Pancreas (tissue), 10 donors: ENCODE data around the gene PRELID2. TPM values are rescaled to one million over a fixed set of nuclear protein-coding genes. Genes with fewer than 3 reads are reported as not detected.

Source experiments
- ATAC-seq, 4 donors: fragments of 200-7000 bp; cut with Tn5 transposase; one replicate each; pipeline versions ENCODE4 v1.8.0 to v1.9.1; 2020; ENCODE audit warnings: mild to moderate bottlenecking in 4 of 4, moderate library complexity in 4 of 4
- DNase-seq, 6 donors: peaks; one replicate each; pipeline ENCODE4 v3.0.0-alpha.2; 2020
- FAIRE-seq: peaks from 2 replicates; lab custom pipeline; 2012; peaks lifted over from hg19 to GRCh38; lab: Jason Lieb, UNC
- H3K27ac ChIP-seq, 4 donors: fragments of 200-600 bp; sonication (generic); 1 replicate in 3 of 4; 2 replicates in 1 of 4; pipeline versions ENCODE4 v1.5.0 to v1.8.0; 2020
- H3K27me3 ChIP-seq, 4 donors: fragments of 200-600 bp; one replicate each; pipeline ENCODE4 v1.8.0; 2021
- H3K36me3 ChIP-seq, 3 donors: fragments of 200-600 bp; sonication (generic) in 1 of 3; one replicate each; pipeline versions ENCODE4 v1.5.0 to v1.8.0; 2020 to 2021
- H3K4me1 ChIP-seq, 3 donors: fragments of 200-600 bp; one replicate each; pipeline ENCODE4 v1.8.0; 2021
- H3K4me3 ChIP-seq, 4 donors: fragments of 200-600 bp; sonication (generic) in 2 of 4; one replicate each; pipeline versions ENCODE4 v1.5.0 to v1.8.0; 2020 to 2021
- H3K9me3 ChIP-seq, 4 donors: fragments of 200-600 bp; one replicate each; pipeline ENCODE4 v1.8.0; 2021
- WGBS, 2 donors: extraction: QIAGEN DNeasy Blood & Tissue Kit; methylation state at CpG; one replicate each; pipeline ENCODE4 v1.1.7; 2013; 5-methylcytosine and 5-hydroxymethylcytosine counted together
- intact Hi-C, 3 donors: fragments of 100-400 bp; cut with DNase I; formaldehyde crosslinking; loops; one replicate each; pipeline versions ENCODE4 v1.11.1 to v1.14.2; 2022
- polyA plus RNA-seq, 2 donors: library from polyadenylated mRNA; stranded (reverse); fragments of 200-250 nt; gene quantifications; one replicate each; pipeline ENCODE4 v1.2.3, GENCODE V29; 2013
- total RNA-seq, 6 donors: library from RNA; stranded (reverse); fragmentation: NEBNext Ultra II Directional in 4 of 6; extraction: Animal tissue kit (Norgen Biotek cat#: 25700) in 4 of 6; gene quantifications; one replicate each; pipeline versions ENCODE4 v1.2.1 to v1.2.4, GENCODE V29; 2021 to 2023
- TF ChIP-seq, protein P1 (sequence below), 4 donors: fragments of 200-600 bp; sonication (generic) in 3 of 4; IDR thresholded peaks; one replicate each; pipeline versions ENCODE4 v1.5.0 to v1.8.0; 2021; ENCODE audit warnings: antibody characterized with exemption in 4 of 4
- donor health status: healthy with polysubstance abuse.
- donor health status: DM: no; HTN: no; CAD: no; lungs with moderate emphysema.
- donor health status: DM: no; HTN: no; CAD: no.
- donor health status: control.
- donor health status: control.
- donor health status: Bipolar disorder and iron deficiency.
- donor health status: DM: yes; HTN: yes; CAD: no.
- donor health status: DM: no; HTN: no; CAD: no.
- donor health status: DM: no; HTN: no; CAD: no.
- donor health status: DM: yes; HTN: yes; CAD: no.

PRELID2 gene
- total and polyA plus RNA-seq, 8 donors = 4.0 to 15.2 (median 10.0) TPM

DNA sequence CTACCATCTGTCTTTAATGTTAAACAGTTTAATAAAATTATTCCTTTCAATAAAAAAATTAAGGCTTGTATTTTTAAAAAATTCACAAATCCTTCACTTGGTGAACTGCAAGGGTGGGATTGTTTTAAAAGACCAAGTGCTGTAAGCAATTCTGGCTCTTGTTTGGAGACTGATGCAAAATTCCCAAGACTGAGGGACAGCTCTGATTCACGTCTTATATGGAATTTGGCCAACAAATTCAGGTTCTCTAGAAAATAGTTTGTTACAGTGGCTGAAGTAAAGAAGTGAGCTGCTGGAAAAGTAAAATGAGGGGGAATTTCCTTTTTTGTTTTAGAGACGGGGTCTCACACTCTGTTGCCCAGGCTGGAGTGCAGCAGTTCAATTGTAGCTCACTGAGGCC is 58.3 kb downstream of the PRELID2 start:
- TF ChIP-seq, protein P1, sequence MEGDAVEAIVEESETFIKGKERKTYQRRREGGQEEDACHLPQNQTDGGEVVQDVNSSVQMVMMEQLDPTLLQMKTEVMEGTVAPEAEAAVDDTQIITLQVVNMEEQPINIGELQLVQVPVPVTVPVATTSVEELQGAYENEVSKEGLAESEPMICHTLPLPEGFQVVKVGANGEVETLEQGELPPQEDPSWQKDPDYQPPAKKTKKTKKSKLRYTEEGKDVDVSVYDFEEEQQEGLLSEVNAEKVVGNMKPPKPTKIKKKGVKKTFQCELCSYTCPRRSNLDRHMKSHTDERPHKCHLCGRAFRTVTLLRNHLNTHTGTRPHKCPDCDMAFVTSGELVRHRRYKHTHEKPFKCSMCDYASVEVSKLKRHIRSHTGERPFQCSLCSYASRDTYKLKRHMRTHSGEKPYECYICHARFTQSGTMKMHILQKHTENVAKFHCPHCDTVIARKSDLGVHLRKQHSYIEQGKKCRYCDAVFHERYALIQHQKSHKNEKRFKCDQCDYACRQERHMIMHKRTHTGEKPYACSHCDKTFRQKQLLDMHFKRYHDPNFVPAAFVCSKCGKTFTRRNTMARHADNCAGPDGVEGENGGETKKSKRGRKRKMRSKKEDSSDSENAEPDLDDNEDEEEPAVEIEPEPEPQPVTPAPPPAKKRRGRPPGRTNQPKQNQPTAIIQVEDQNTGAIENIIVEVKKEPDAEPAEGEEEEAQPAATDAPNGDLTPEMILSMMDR (IDR thresholded peaks at IDR 0.05) = no peak

DNA sequence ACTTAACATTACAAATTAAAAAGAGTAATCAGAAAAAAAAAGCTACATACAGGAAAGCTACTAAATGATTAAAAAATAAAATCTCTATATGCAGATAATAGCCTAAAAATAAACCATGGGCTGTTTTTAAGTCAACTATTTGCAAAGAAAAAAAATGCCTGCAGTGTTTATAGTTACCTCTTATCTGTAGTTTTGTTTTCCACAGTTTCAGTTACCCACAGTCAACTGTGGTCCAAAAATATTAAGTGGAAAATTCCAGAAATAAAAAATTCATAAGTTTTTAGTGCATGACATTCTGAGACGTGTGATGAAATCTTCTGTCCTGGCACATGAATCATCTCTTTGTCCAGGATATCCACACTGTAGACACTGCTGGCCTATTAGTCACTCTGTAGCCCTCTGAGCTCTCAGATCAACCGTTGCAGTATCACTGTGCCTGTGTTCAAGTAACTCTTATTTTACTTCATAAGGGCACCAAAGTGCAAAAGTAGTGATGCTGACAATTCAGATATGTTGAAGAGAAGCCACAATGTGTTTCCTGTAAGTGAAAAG is 59.2 kb downstream of the PRELID2 start:
- Histone ChIP-seq H3K4me1 (no peaks in the 10 kb centered on the region), H3K27me3 (no peaks in the 10 kb centered on the region), H3K4me3 (no peak overlapping the region), H3K36me3 (no peaks in the 10 kb centered on the region), H3K27ac (no peak overlapping the region), H3K9me3 (no peaks in the 10 kb centered on the region)
- TF ChIP-seq, protein P1 (IDR thresholded peaks at IDR 0.05) = no peak
- FAIRE-seq = no peak
- WGBS, 2 donors = 75 to 80% methylated on average over 2 of the region's 2 CpGs
- intact Hi-C loops = no loop called here
- DNase-seq = no peak
- peak in 3 of 4 donors; percentile 54 to 86 (median 60) for ATAC-seq

More for the DNA sequence above, 58.3 kb downstream of the PRELID2 start:
- no peaks in the 10 kb centered on the region for H3K36me3 ChIP-seq
- H3K27me3 ChIP-seq = no peaks in the 10 kb centered on the region
- ATAC-seq = no peak
- intact Hi-C loops = no loop called here
- no peak for FAIRE-seq
- 78 to 91% methylated on average over 2 of the region's 2 CpGs for WGBS, 2 donors
- H3K27ac ChIP-seq = no peak overlapping the region
- H3K4me1 ChIP-seq = no peaks in the 10 kb centered on the region
- H3K9me3 ChIP-seq = no peaks in the 10 kb centered on the region
- H3K4me3 ChIP-seq = no peak overlapping the region
- DNase-seq = no peak

DNA sequence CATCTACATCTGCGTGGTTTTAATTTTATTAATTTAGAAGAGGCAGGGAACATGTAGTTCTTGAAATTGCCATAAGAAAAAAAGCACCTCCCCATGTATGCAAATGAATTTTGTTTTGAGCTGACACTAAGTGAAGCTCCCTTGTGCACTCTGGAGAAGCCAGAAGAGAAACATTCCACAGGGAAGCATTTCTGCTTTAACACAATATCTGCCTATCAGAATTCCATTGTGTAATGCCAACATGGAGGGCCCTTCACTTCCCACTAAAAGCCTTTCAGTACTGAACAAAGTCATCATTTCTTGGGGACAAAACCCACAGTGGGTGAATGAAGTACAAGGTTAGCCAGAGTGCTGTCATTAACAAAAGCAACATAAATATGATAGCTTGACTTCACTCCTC is 59.7 kb downstream of the PRELID2 start:
- DNase-seq = no peak
- H3K36me3 ChIP-seq = no peaks in the 10 kb centered on the region
- H3K9me3 ChIP-seq = no peaks in the 10 kb centered on the region
- intact Hi-C loops = no loop called here
- ATAC-seq = peak in 1 of 4 donors; percentile 23
- FAIRE-seq = no peak
- no peaks in the 10 kb centered on the region for H3K27me3 ChIP-seq
- H3K4me3 ChIP-seq = no peak overlapping the region
- TF ChIP-seq, protein P1 (IDR thresholded peaks at IDR 0.05) = no peak
- H3K27ac ChIP-seq = no peak overlapping the region
- no peaks in the 10 kb centered on the region for H3K4me1 ChIP-seq
- 97 to 98% methylated on average over 1 of the region's 1 CpG for WGBS, 2 donors

DNA sequence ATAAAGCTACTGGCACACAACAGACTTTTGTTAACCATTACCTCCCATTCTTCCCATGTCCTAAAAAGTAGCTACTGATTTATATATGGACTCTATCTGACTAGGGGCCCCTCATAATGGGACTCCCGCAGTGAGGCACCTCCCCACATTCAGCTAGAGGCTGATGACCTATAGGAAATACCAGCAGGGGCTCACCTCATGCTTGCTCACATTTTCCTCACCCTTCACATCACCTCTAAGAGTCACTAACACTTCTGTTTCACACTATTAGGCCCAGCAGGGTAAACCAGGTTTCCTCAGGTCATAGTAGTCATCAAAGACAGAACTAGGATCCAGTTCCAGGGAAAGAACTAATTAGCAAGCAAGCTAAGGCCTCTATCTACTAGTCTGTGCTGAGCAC is 60.7 kb downstream of the PRELID2 start:
- ATAC-seq (no peak), FAIRE-seq (no peak), DNase-seq (no peak)
- no peak overlapping the region for H3K27ac ChIP-seq
- no peaks in the 10 kb centered on the region for H3K9me3 ChIP-seq
- no peaks in the 10 kb centered on the region for H3K36me3 ChIP-seq
- no peaks in the 10 kb centered on the region for H3K27me3 ChIP-seq
- TF ChIP-seq, protein P1 (IDR thresholded peaks at IDR 0.05) = no peak
- no peak overlapping the region for H3K4me3 ChIP-seq
- intact Hi-C loops = no loop called here
- 90 to 94% methylated on average over 1 of the region's 1 CpG for WGBS, 2 donors
- H3K4me1 ChIP-seq = no peaks in the 10 kb centered on the region

DNA sequence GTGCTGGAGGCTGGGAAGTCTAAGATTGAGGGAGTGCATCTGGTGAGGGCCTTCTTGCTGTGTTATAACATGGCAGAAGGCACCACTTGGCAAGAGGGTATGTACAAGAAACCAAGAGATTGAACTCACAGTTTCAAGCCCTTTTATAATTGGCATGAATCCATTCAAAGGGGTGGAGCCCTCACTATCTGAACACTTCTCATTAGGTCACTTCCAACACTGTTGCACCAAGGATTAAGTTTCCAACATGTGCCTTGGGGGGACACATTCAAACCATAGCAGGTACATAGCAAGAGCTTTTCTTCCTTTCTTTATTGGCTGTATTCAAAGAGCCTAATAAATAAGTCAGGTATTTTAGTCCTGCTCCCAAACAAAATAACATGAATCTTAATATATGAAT is 62.7 kb downstream of the PRELID2 start:
- no peaks in the 10 kb centered on the region for H3K27me3 ChIP-seq
- H3K4me3 ChIP-seq = no peak overlapping the region
- intact Hi-C loops = no loop called here
- no peak for FAIRE-seq
- H3K27ac ChIP-seq = no peak overlapping the region
- no peaks in the 10 kb centered on the region for H3K9me3 ChIP-seq
- H3K4me1 ChIP-seq = no peaks in the 10 kb centered on the region
- no peak for DNase-seq
- TF ChIP-seq, protein P1 (IDR thresholded peaks at IDR 0.05) = no peak
- H3K36me3 ChIP-seq = no peaks in the 10 kb centered on the region
- no peak for ATAC-seq
